Nephron (organoid): ENCODE data around the gene ARMH3.

Experiments
- H3K27ac Mint-ChIP-seq, 3 experiments: 2 replicates each; pipeline ENCODE4 v1.8.0; 2020; ENCODE audit warnings: mixed read lengths in 3 of 3, mild to moderate bottlenecking in 2 of 3, moderate library complexity in 1 of 3
- H3K27me3 Mint-ChIP-seq: 2 replicates; pipeline ENCODE4 v1.8.0; 2021; ENCODE audit warnings: low read depth, mild to moderate bottlenecking, moderate library complexity, mixed read lengths
- H3K36me3 Mint-ChIP-seq: 2 replicates; pipeline ENCODE4 v1.8.0; 2020; ENCODE audit warnings: low read depth, mixed read lengths
- H3K4me1 Mint-ChIP-seq: 2 replicates; pipeline ENCODE4 v1.8.0; 2020; ENCODE audit warnings: mixed read lengths
- H3K4me3 Mint-ChIP-seq, 3 experiments: 2 replicates each; pipeline ENCODE4 v1.8.0; 2020; ENCODE audit warnings: mild to moderate bottlenecking in 3 of 3, mixed read lengths in 3 of 3, moderate library complexity in 2 of 3
- H3K9me3 Mint-ChIP-seq: 2 replicates; pipeline ENCODE4 v1.8.0; 2020; ENCODE audit warnings: mixed read lengths
- TF ChIP-seq, protein P1 (sequence below), 3 experiments: fragments of 200-600 bp; sonication (generic); IDR thresholded peaks; one replicate each; pipeline ENCODE4 v1.5.0; 2021; ENCODE audit warnings: antibody characterized with exemption in 3 of 3; ENCODE audit not compliant: unreplicated experiment in 3 of 3

The ARMH3 gene

DNA sequence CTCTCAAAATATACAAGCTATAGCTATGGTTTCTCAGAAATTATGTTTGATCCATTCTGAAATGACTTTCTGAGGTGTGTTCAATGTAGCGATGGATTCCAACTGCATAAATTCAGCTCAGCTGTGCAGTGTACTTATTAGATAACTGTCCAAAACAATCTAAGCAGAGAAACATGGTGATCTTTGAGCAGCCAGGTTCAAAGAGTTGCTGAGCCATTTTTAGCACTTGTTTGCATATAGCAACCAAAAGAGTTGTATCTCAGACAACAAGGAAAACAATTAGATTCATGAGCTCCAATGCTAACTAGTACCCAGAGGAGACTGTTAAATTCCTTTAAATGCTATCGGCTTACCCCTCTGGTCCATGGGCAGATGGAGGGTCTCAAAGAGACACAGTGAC lies 196.4 kb downstream of the ARMH3 start:
- H3K27ac Mint-ChIP-seq = no peak overlapping the region
- H3K4me3 Mint-ChIP-seq = no peak overlapping the region
- peaks cover 22% of the 10 kb centered on the region for H3K9me3 Mint-ChIP-seq
- H3K27me3 Mint-ChIP-seq = no peaks in the 10 kb centered on the region
- peaks cover 47% of the 10 kb centered on the region for H3K36me3 Mint-ChIP-seq
- H3K4me1 Mint-ChIP-seq = no peaks in the 10 kb centered on the region
- TF ChIP-seq, protein P1, sequence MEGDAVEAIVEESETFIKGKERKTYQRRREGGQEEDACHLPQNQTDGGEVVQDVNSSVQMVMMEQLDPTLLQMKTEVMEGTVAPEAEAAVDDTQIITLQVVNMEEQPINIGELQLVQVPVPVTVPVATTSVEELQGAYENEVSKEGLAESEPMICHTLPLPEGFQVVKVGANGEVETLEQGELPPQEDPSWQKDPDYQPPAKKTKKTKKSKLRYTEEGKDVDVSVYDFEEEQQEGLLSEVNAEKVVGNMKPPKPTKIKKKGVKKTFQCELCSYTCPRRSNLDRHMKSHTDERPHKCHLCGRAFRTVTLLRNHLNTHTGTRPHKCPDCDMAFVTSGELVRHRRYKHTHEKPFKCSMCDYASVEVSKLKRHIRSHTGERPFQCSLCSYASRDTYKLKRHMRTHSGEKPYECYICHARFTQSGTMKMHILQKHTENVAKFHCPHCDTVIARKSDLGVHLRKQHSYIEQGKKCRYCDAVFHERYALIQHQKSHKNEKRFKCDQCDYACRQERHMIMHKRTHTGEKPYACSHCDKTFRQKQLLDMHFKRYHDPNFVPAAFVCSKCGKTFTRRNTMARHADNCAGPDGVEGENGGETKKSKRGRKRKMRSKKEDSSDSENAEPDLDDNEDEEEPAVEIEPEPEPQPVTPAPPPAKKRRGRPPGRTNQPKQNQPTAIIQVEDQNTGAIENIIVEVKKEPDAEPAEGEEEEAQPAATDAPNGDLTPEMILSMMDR (IDR thresholded peaks at IDR 0.05; ENCODE audit: unreplicated experiment in 3 of 3) = no peak

DNA sequence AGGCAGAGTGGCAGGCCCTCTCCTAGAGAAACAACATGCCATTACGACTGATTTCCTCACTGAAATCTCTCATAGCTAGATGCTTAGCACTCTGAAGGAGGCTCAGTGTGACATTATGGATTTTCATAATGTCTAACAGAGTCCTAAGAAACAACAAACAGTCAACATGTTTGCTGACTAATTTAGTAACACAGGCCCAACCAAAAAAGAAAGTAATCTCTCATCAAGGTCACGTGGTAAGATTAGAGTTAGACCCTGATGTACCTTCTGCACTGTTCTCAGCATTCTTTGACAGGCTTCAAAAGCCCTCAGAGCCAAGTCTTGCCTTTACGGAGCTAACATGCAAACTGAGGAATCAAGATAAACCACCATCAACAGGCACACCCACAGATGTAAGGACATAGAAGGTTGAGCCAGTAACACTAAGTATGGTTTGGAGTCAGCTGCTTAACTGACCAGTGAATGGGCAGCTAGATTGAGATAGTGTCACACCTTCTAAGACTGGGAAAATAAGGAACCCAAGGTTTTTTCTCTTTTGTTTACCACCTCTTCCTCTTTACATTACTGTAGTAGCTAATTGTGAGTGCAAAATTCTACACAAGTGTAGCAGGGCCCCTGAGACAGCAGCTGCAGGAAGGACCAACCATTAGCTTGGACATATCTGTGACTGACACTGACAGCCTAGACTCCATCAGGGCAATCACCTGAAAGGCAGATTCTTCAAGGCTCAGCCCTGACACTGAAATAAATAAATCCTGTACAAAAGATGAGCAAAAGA lies 197.1 kb downstream of the ARMH3 start:
- no peak overlapping the region for H3K27ac Mint-ChIP-seq
- H3K4me1 Mint-ChIP-seq = no peaks in the 10 kb centered on the region
- H3K9me3 Mint-ChIP-seq = peaks cover 22% of the 10 kb centered on the region
- no peaks in the 10 kb centered on the region for H3K27me3 Mint-ChIP-seq
- TF ChIP-seq, protein P1 (IDR thresholded peaks at IDR 0.05; ENCODE audit: unreplicated experiment in 3 of 3) = no peak
- no peak overlapping the region for H3K4me3 Mint-ChIP-seq
- H3K36me3 Mint-ChIP-seq = peaks cover 41% of the 10 kb centered on the region

DNA sequence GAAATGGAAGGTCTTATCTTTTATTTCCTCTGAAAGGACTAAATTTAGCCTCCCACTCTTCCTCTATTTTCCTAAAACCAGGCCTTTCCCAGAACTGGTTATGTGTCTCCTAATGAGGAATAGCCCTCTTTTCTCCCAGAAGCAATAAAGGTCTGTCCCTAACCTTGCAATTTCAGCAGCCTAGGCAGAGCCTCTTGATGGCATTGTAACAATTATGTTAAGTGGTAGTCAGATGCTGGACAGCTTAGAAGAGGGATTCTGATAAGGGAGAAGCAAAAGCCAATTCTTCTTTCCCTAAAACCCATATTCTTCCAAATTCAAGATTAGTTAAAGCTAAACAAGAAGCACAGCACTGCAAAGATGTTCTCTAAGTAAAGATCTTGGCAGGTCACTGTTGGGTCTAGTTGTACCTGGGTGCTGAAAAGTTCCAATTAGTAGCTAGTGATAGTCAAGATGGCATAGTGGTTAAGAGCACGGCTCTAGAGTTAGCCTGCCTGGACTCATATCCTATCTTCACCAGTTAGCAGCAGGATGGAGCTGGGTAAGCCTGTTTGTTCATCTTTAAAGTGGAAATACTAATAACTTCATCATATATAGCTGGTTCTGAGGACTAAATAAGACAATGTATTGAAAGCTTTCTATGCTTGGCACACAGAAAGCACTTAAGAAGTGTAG lies 198.0 kb downstream of the ARMH3 start:
- no peaks in the 10 kb centered on the region for H3K4me1 Mint-ChIP-seq
- H3K27ac Mint-ChIP-seq = no peak overlapping the region
- H3K27me3 Mint-ChIP-seq = no peaks in the 10 kb centered on the region
- H3K9me3 Mint-ChIP-seq = peaks cover 20% of the 10 kb centered on the region
- H3K4me3 Mint-ChIP-seq = no peak overlapping the region
- TF ChIP-seq, protein P1 (IDR thresholded peaks at IDR 0.05; ENCODE audit: unreplicated experiment in 3 of 3) = no peak
- peaks cover 35% of the 10 kb centered on the region for H3K36me3 Mint-ChIP-seq

DNA sequence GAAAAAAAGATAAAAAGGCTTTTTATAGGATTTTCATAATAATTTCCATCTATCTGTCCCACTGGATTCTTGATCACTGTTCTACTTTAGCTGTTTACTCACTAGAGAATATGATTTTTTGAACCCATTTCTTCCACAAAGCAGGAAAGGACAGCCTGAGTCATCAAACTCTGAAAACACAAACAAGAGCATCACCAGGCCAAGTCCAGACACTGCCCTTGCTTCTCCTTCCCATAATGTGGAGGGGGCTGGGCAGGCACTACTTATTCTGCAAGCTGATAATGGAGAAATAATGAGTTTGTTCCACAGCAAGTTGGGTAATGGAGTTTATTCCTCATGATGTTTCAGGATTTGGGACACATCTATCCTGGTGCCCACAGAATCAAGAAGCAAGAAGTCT lies 199.3 kb downstream of the ARMH3 start:
- H3K4me3 Mint-ChIP-seq = no peak overlapping the region
- no peaks in the 10 kb centered on the region for H3K27me3 Mint-ChIP-seq
- no peaks in the 10 kb centered on the region for H3K4me1 Mint-ChIP-seq
- H3K9me3 Mint-ChIP-seq = peaks cover 17% of the 10 kb centered on the region
- H3K36me3 Mint-ChIP-seq = peaks cover 24% of the 10 kb centered on the region
- TF ChIP-seq, protein P1 (IDR thresholded peaks at IDR 0.05; ENCODE audit: unreplicated experiment in 3 of 3) = no peak
- no peak overlapping the region for H3K27ac Mint-ChIP-seq

DNA sequence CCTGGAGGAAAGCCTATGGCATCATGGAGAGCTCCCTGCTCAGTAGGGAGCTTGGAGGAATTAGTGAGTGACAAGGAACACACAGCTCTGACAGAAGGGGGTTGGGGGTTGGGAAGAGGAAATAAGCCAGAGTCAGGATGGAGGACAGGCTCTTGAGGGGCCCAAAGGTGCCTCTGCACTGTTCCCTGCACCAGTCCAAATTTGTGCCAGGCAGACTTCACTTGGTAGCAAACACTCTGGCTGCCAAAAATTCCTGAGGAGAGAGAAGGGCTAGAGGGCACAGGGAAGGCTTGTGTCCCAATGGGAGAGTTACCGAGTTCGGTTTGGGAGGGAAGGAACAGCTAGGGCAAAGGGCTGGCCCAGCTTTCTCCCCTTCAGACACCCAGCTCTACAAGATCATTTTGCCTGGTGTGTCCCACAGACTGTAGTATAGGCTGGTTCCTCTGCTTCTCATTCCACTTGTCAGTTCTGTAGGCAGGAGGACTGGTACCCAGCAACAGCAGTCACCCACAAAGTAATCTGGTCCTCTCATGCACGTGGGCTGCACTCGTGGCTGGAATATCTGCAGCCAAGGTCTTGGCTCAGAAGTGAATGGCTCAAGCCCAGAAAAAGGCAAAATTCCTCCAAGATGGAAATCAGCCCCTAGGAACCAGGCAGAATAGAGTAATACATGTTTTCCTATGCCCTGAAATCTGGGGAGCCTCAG lies 204.4 kb downstream of the ARMH3 start:
- no peaks in the 10 kb centered on the region for H3K9me3 Mint-ChIP-seq
- H3K36me3 Mint-ChIP-seq = peaks cover 9% of the 10 kb centered on the region
- no peaks in the 10 kb centered on the region for H3K27me3 Mint-ChIP-seq
- H3K27ac Mint-ChIP-seq = no peak overlapping the region
- no peak overlapping the region for H3K4me3 Mint-ChIP-seq
- H3K4me1 Mint-ChIP-seq = no peaks in the 10 kb centered on the region
- TF ChIP-seq, protein P1 (IDR thresholded peaks at IDR 0.05; ENCODE audit: unreplicated experiment in 3 of 3) = no peak
